Esophagus mucosa (tissue), 1 donor: ENCODE measurements around the gene AKR1E2. TPM values are rescaled to one million over a fixed set of nuclear protein-coding genes. Genes with fewer than 3 reads are reported as not detected.
"Not testable (repeated sequence)": the region's sequence is repeated elsewhere in the genome, so short reads cannot be mapped to it uniquely, and the experiment has no call there.

Experiments
- ATAC-seq: fragments of 200-7000 bp; cut with Tn5 transposase; one replicate; pipeline ENCODE4 v1.9.1; 2020
- total RNA-seq: library from RNA; stranded (reverse); gene quantifications from one replicate; pipeline ENCODE4 v1.2.4, GENCODE V29; 2023
- donor health status: DM: yes; HTN: yes; CAD: no.

AKR1E2 gene
- total RNA-seq, 1 donor from 2014 or later, result 1.3 TPM

DNA sequence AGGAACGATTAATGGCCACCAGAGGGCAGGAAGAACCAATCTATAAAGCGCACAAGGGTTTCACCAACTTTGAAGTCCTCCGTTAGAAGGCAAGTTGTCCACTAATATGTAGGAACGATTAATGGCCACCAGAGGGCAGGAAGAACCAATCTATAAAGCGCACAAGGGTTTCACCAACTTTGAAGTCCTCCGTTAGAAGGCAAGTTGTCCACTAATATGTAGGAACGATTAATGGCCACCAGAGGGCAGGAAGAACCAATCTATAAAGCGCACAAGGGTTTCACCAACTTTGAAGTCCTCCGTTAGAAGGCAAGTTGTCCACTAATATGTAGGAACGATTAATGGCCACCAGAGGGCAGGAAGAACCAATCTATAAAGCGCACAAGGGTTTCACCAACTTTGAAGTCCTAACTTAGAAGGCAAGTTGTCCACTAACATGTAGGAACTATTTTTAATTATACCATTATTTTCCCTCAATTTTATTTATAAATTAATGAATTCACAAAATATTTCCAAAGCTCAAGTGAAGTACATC lies 10.3 kb upstream of the AKR1E2 start:
- ATAC-seq, result not testable (repeated sequence)

DNA sequence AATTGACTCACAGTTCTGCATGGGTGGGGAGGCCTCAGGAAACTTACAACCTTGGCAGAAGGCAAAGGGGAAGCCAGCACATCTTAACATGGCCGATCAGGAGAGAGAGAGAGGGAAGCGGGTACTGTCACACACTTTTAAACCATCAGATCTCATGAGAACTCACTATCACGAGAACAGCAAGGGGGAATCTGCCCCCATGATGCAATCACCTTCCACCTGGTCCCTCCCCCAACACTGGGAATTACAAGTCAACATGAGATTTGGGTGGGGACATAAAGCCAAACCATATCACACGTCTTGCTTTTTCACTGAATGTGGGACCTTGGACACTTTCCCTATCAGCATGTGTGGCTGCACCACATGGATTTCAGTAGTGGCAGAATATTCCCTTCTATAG lies 9.0 kb upstream of the AKR1E2 start:
- ATAC-seq, result no peak

DNA sequence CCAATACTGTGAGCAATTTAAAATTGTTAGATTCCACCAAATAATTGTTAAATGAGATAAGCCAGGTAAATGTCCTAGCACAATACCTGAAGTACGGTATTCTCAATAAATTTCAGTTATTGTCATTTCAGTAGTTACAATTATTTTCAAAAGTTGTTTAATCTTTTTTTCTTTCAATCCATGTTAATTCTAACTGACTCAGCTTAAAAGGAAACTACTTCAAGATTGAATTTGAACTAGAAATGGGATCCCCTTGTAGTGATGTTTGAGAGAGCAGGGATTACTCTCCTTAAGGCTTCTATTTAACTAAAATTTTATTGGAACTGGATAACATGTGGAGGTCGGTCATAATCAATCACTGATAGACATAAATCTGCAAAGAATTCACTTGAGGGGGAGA lies 6.9 kb upstream of the AKR1E2 start:
- ATAC-seq, result no peak

DNA sequence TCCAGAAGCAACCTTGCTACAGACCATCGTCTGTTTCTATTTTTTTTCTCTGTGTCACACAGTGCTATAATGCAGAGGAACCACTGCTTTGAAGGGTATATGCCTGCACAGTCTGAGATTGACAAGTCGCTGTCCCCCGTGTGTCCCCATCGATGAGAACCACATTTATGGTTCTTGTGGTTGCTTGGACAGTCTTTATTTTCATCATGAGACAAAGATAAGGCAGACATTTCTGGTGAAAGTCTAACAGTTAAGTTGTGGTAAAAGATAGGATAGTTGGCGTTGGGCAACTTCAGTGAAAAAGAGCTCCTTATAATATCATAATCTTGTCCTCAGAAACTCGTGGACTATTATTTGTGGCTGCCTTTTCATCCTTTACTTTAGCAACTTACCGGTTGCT lies 6.3 kb upstream of the AKR1E2 start:
- no peak for ATAC-seq

DNA sequence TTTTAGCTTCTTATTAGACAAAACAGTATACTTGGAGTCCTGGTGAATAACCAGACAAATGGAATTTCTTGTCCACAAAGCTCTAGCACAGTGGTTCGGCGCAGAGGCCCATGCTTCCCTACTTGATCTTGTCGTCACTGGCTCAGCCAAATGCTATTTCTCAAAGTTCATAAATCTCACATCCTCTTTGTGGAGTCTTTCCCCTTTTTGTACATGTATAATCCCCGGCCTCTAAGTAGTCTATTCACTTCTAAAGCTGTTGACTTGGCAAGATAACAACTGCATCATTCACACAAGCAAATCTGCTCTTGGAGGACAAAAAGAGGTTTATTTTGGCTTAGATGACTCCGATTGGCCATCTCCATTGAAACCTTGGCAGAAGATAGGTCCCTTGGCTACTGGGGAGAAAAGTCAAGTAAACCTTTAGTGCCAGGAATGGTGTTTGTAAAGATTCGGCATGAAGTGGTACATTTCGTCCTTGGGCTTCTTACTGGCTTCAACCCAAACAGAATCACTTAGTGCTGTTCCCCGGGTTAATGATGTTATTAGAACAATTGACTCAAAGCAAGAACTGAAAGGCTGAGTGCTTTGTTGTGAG lies 5.1 kb upstream of the AKR1E2 start:
- ATAC-seq, result peak; percentile 34

DNA sequence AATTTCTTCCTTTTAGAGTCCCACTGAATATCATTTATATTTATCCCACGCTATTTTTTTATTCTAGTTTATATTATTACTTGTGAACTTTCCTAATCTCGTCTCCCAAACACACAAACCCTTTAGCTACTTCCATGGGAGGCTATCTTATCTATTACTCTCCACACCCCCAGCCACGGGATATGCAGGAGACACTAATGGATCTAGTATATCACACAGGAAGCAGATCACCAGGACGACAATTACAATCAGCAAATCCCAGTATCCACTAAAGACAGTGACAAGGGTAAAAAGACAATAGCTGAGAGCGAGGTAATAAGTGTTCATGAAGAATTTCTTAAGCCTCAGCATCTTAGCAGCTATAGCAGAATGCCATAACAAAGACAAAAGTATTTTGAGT lies 3.8 kb upstream of the AKR1E2 start:
- ATAC-seq, result no peak

DNA sequence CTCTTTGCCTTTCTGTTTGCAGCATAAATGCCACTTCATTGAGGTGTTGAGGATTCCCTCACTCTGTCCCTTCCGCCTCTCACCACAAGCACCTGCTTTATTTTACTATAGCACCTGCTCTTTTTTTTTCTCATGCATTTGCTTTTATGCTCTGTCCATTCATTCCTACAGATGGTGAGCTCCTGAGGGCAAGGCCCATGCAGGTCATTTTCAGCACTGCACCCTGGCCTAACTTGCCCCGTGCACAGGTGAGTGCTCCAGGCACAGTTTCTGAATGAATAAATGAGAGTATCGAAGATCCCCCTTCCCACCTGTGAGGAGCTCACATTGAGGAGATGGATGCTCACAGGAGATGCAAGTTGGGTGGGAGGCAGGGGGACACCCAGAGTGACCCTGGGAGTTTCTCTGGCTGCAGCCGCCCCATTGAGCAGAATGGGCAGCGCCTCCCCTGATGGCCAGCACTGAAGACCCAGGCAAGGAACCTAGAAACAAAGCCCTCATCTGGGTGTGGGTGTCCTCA lies 1.2 kb upstream of the AKR1E2 start:
- no peak for ATAC-seq

DNA sequence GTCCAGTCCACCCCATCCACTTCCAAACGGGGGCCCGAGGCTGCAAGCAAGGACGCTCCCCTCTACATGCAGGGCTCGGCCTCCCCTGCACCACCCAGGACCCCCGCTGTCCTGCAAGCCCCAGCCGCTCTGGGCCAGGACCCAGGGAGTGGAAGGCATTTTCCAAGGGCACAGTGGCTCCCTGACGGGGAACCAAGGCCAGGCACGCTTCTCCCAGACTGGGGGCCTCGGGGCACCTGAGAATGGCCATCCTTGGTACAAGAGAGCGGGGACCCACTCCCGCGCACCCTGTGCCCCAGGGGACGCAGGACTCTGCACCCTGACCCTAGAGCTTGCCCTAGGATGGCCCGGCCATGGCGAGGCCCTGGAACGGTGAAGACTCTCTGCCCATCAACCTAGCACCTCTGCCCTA lies 545 bp upstream of the AKR1E2 start:
- ATAC-seq, result peak; percentile 31

DNA sequence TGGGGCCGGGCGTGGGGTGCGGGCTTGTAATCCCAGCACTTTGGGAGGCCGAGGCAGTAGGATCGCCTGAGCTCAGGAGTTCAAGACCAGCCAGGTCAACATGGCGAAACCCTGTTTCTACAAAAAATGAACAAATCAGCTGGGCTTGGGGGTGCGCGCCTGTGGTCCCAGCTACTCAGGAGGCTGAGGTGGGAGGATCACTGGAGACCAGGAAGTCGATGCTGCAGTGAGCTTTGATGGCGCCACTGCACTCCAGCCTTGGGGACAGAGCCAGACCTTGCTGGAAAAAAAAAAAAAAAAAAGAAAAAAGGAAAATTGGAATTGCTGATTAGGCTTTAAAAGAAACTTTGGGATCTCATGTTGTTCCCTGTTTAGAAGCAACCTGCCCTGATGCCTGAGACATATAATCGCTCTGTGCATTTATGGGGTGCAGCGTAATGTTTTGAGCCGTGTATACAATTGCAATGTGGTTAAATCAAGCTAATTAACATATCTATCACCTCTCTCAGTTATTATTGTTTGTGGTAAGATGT lies 851 bp downstream of the AKR1E2 start:
- ATAC-seq, result no peak

DNA sequence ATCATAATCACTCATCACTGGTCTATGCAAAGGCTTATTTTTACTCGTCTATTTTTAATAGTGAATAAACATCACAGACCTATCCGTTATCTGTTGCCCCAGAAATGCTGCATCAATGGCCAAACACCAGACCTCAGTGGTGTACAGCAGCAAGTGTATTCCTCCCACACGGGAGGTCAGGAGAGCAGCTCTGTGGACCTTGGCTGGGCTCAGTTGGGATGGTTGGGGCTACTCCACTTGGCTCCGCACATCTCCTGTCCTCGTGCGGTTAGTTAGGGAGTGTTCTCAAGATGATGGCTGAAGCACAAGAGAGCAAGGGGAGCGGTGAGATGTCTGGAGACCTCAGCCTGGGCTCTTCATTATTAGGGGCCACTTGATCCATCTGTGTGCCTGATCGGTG lies 2.0 kb downstream of the AKR1E2 start:
- no peak for ATAC-seq

DNA sequence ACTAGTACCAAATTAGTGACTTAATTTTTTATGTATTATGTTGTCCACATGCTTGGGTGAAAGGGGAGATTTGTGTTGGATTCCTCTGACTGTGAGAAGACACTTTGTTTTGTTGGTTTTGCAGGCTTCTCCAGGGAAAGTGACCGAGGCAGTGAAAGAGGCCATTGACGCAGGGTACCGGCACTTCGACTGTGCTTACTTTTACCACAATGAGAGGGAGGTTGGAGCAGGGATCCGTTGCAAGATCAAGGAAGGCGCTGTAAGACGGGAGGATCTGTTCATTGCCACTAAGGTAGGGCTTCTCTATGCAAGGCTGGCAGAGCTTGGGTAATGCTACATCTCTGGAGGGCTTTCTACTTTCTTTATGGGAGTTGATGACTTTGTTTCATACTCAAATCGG lies 4.5 kb downstream of the AKR1E2 start:
- ATAC-seq, result no peak

DNA sequence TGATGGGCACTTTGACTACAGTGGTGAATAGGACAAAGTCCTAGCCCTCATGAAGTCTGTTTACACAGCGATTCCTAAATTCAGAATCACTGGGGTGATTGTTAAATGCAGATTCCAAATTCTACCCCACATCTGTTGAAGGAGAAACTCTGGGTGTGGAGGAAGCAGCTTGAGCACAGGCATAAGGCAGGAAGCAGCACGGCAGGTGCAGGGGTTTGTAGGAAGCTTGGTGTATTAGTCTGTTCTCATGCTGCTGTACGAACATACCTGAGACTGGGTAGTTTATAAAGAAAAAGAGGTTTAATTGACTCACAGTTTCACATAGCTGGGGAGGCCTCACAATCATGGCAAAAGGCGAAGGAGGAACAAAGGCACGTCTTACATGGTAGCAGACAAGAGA lies 5.1 kb downstream of the AKR1E2 start:
- ATAC-seq, result no peak

DNA sequence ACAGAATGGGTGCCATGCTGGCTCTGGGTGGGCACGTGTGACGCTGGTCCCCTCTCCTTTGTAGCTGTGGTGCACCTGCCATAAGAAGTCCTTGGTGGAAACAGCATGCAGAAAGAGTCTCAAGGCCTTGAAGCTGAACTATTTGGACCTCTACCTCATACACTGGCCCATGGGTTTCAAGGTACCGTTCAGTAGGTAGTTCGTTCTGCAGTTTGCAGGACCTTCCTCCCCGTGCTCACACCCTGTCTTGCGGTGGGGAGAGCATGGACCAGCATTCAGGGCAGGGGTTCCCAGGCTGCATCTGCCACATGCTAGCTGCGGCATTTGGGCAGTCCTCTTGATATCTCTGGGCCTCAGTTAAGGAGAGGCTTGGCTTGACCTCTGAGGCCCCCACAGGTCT lies 7.3 kb downstream of the AKR1E2 start:
- no peak for ATAC-seq

DNA sequence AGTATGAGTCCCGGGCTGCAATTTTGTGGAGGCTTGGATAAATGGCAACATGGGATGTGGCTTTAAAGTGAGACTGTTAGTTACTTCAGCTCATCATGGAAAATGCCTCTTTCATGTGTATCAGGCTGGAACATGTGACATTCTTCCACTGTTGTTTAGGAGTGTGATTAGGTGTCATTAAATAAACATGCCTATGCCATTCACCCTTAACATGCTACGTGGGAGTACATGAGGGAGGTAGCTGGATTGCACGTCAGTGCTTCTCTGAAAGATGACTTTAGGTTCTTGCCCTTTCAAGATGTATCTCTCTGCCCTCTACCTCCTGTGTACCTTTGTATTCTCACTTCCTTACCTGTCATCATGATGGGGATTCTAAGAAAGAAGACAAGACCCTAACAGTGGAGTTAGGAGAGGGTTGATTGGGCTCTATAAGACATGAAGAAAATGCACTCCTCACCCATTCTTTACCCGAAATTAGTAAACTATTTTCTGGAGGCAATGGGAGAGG lies 8.9 kb downstream of the AKR1E2 start:
- ATAC-seq, result no peak

DNA sequence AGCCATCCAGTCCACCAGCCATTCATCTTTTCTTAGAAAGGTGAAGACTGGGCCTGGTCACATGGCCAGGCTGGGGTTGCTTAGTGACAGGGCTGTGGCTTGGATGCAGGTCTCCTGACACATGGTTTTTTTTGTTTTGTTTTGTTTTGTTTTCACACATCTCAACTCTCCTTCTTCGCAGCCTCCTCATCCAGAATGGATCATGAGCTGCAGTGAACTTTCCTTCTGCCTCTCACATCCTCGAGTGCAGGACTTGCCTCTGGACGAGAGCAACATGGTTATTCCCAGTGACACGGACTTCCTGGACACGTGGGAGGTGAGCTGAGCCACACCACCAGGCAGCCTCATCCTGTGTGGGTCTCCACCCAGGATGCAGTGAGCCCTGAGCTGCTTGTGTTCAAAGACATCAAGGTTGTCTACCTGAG lies 9.5 kb downstream of the AKR1E2 start:
- no peak for ATAC-seq

DNA sequence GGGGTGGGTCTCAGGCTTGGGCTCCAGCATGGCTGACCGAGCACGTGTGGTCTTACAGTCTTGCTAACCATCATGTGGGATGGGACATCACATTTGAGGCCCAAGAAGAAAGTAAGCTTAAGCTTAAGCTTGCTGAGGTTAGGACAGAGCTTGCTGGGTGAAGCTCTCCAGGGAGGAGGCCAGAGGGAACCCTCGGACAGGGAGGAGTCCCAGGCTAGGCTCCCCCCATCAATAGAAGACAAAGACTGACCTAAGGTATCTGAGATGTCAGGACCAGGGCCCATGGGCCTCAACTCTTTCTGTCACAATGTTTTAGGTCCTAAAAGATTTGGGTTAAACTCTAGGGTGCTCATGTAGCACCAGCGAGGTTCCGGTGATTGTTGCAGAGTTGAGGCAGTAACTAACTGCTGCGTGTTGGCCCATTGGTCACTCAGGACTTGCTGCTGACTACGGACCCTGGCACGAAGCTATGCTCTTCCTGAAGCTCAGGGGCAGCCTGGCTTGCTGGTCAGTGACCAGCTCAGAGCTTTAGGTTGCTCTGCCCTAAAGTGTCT lies 10.5 kb downstream of the AKR1E2 start:
- ATAC-seq, result no peak

DNA sequence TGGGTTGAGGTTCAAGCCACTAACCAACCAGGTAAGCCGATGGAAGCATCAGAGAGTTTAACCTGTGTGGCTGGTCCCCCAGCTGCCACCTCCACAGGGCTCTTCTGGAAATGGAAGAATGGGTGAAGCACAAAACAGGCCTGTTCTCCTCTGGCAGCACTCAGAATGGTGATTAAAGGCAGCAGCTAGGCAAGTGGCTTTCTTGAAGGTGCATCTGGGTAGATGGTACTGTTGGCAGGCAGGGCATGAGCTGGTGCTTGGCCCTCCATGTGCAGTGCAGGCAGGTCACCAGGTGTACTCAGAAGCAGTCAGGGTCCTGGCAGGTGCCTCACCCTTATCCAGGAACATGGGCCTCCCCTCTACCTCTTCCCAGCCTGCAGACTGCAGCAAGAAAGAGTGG lies 11.5 kb downstream of the AKR1E2 start:
- ATAC-seq, result no peak

DNA sequence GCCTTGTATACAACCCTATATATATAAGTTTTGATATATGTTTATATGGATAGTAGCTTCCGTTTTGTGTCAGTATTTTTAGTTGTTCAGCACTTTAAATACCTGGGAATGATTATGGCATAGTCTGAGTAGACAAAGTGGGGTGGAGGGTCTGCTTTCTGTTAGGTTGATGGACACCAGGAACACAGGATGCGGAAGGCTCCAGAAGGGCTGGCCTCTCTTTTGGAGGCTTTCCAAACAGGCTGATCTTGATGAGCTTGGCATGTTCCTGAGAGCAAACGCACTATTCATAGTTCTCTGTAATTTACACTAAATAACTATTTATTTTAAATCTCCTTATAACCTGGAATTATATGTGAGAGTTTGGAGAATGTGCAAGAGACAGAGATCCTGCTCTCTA lies 12.7 kb downstream of the AKR1E2 start:
- no peak for ATAC-seq

DNA sequence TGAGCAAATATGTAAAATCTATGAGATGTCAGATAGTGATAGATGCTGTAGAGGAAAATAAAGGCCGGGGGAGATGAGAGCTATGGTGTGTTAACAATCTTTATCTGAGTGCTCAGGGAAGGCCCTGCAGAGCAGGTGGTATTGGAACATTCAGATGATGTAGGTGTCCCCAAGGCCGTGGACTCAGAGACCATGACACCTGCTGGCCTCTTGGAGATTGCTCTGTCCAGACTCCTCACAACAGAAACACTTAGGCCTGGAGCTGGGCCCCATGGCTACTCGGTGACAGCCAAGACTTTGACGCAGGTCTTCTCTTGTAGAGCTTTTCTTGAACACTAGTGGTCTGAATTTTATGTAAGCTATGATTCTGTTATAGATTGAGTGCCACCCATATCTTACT lies 13.3 kb downstream of the AKR1E2 start:
- no peak for ATAC-seq

DNA sequence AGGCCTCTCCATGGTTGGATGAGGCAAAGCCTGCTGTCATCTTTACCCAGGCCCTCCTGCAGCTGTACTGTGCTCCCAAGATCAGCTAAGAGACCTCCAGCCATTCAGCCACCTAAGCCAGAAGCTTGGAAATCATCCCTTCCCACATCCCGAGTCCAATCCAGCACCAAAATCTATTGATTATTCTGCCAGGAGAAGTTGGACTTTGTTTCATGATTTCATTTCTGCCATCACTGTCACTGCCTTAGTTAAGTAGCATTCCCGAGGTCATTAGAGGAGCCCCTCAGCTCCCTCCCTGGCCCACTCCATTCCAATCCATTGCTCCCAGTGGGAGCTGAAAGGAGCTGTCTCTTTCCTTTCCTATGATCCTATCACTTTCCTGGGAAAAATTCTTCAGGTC lies 14.1 kb downstream of the AKR1E2 start:
- no peak for ATAC-seq

DNA sequence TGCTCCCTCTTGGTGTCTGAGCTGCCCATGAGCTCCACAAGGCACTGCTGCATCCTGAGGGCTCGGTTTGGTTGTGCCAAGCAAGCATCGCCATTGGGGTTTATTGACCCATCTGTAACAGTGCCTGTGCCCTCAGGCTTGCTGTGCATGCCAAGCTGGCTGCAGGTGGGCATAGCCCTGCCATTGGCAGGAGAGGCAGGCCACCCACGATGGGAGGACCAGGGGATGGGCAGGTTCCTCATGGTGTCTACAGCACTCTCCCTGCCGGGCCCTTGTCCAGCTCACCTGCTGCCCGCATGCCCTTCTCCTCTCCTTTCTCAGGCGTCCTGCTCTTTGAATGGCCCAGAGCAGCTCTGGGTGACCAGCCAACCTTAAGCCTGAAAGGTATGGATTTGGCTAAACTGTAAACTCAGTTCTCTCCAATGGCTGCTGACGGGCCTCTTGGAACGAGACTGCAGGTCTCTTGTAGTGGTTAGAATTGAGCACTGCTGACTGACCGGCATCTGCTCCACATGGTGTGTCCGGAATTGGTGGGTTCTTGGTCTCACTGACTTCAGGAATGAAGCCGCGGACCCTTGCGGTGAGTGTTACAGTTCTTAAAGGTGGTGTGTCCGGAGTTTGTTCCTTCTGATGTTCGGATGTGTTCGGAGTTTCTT lies 17.6 kb downstream of the AKR1E2 start:
- ATAC-seq, result no peak

DNA sequence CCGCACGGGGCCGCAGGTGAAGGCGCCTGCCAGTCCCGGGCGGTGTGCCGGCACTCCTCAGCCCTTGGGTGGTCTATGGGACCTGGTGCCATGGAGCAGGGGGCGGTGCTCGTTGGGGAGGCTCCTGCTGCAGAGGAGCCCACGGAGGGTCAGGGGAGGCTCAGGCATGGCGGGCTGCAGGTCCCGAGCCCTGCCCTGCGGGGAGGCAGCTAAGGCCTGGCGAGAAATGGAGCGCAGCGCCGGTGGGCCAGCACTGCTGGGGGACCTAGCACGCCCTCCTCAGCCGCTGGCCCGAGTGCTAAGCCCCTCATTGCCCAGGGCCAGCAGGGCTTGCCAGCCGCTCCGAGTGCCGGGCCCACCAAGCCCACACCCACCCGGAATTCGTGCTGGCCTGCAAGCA lies 18.9 kb downstream of the AKR1E2 start:
- ATAC-seq, result no peak

DNA sequence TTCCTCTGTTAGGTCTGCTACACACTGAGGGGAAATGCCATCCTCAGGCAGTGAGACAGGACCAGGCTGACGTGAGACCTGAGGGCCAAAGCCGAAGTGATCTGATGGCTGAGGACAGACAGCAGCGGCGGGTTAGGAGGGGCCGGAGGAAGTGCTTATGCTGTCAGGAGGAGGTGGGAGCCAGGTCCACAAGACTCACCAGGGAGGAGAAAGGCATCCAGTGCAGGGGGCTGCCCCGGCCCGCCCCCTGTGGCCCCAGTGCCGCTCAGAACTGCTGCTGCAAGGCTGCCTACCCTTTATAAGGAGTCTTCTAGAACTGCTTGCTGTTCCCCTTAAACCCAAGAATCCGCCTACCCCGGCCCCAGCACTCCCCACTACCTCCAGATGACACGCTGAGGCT lies 19.8 kb downstream of the AKR1E2 start:
- no peak for ATAC-seq

DNA sequence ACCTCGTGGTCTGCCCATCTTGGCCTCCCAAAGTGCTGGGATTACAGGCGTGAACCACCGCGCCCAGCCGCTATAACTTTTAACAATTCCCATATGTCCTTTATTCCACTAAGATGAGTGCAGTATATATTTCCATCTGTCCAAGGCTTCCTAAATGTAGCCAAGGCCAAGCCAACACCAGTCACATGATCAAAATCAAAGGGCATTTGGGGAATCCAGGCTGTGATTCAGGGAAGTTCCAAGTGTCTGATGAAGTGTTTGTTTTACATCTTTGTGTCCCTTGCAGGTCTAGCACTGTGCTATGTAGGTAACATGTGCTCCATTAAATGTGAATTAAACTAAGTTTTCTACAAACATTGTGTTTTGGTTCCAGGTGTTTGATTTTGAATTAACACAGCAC lies 20.8 kb downstream of the AKR1E2 start:
- ATAC-seq, result no peak
